ENCODE results near the gene NUDT22. TPM values are rescaled to one million over a fixed set of nuclear protein-coding genes. Genes with fewer than 3 reads are reported as not detected.

NUDT22 gene
- total and polyA plus RNA-seq, 2 donors (not counting 1 experiment from before 2014, with no cell fraction given): 104 to 139 TPM

GRCh38 chr11:64203421-64204079 is 22.5 kb upstream of the NUDT22 start:
- Histone ChIP-seq H3K4me1 (ENCODE audit: control insufficient read depth in 2 of 2, insufficient read depth in 2 of 2, low read length in 2 of 2) (peaks cover 29 to 38% of the 10 kb centered on the region in 2 donors), H3K4me3 (ENCODE audit: control extremely low read depth in 1 of 5, extremely low read depth in 1 of 5, insufficient read depth in 1 of 5, low read depth in 2 of 5, low read length in 4 of 5) (no peak overlapping the region), H3K9ac (ENCODE audit: low read length) (no peak overlapping the region), H3K79me2 (ENCODE audit: control insufficient read depth, insufficient read depth, low read length) (peaks cover 24% of the 10 kb centered on the region), H3K27ac (ENCODE audit: low read length in 2 of 2) (no peak overlapping the region), H3K9me3 (ENCODE audit: control extremely low read depth in 1 of 3, control insufficient read depth in 2 of 3, insufficient read depth in 1 of 3, low read length in 2 of 3) (no peaks in the 10 kb centered on the region), H3K36me3 (replicated peaks in 1 of 2; ENCODE audit: control extremely low read depth in 1 of 2, control insufficient read depth in 1 of 2, extremely low read depth in 1 of 2, insufficient read depth in 2 of 2, low read length in 1 of 2) (peaks cover 0 to 44% of the 10 kb centered on the region in 2 experiments), H3K4me2 (replicated peaks; ENCODE audit: low read depth, low read length, poor library complexity, severe bottlenecking) (no peak overlapping the region), H2AFZ (ENCODE audit: insufficient read depth, low read depth, low read length, poor library complexity, severe bottlenecking) (no peak overlapping the region), H4K20me1 (ENCODE audit: control insufficient read depth, insufficient read depth, low read length, poor library complexity, severe bottlenecking) (peaks cover 9% of the 10 kb centered on the region), H3K27me3 (replicated peaks in 1 of 4; ENCODE audit: control extremely low read depth in 1 of 4, control insufficient read depth in 3 of 4, insufficient read depth in 4 of 4, low read length in 3 of 4) (no peaks in the 10 kb centered on the region)
- CTCF ChIA-PET: interaction anchor here (1.2 to 10.3 kb wide), 19 partner anchors 8 to 451 kb away, joined by 4 to 243 read pairs (median 11); partner anchors contain the start of genes CATSPERZ, DNAJC4, ESRRA and NUDT22
- H3K27ac Mint-ChIP-seq: no peak overlapping the region
- intact Hi-C loops (cut with micrococcal nuclease): loop anchor here (1.0 to 10.0 kb wide), 3 partner anchors 66 to 451 kb away; no protein-coding TSS in a partner anchor
- no peaks in the 10 kb centered on the region for H3K27me3 Mint-ChIP-seq
- H3K4me3 Mint-ChIP-seq: no peak overlapping the region
- peaks cover 36% of the 10 kb centered on the region for H3K4me1 Mint-ChIP-seq
- POLR2A ChIA-PET: interaction anchor here (0.7 to 4.8 kb wide), 3 partner anchors 22 to 101 kb away, joined by 6 to 78 read pairs (median 21); partner anchors contain the start of genes ESRRA, NUDT22 and TRPT1
- TF ChIP-seq EZH2 (IDR thresholded peaks at IDR 0.05; ENCODE audit: borderline replicate concordance, insufficient read depth, low read depth, low read length, poor library complexity, severe bottlenecking): no peak
- TF ChIP-seq CTCF (IDR thresholded peaks at IDR 0.05): no peak
- no peaks in the 10 kb centered on the region for H3K9me3 Mint-ChIP-seq (ENCODE audit: insufficient read depth)
- 97% methylated on average over 24 of the region's 27 CpGs for WGBS (ENCODE audit: insufficient coverage)
- DNase-seq (no peak), ATAC-seq (ENCODE audit: low read depth) (no peak)

- H3K9ac ChIP-seq (ENCODE audit: low read length): no peak overlapping the region
- H3K79me2 ChIP-seq (ENCODE audit: control insufficient read depth, insufficient read depth, low read length): peaks cover 29% of the 10 kb centered on the region
- no peak overlapping the region for H2AFZ ChIP-seq (ENCODE audit: insufficient read depth, low read depth, low read length, poor library complexity, severe bottlenecking)
- H3K4me3 ChIP-seq (ENCODE audit: control extremely low read depth in 1 of 5, extremely low read depth in 1 of 5, insufficient read depth in 1 of 5, low read depth in 2 of 5, low read length in 4 of 5): no peak overlapping the region
- POLR2A ChIA-PET: interaction anchor here (0.7 to 4.8 kb wide), 9 partner anchors 22 to 449 kb away, joined by 3 to 78 read pairs (median 6); partner anchors contain the start of genes ESRRA, FKBP2, NUDT22 and PPP1R14B
- H3K27ac ChIP-seq (ENCODE audit: low read length in 2 of 2): no peak overlapping the region
- CTCF ChIA-PET: interaction anchor here (0.6 to 10.3 kb wide), 38 partner anchors 9 to 450 kb away, joined by 3 to 243 read pairs (median 6); partner anchors contain the start of genes BAD, CATSPERZ, DNAJC4 and ESRRA
- peaks cover 14% of the 10 kb centered on the region for H4K20me1 ChIP-seq (ENCODE audit: control insufficient read depth, insufficient read depth, low read length, poor library complexity, severe bottlenecking)
- H3K4me1 Mint-ChIP-seq: peaks cover 41% of the 10 kb centered on the region
- H3K9me3 Mint-ChIP-seq (ENCODE audit: insufficient read depth): no peaks in the 10 kb centered on the region
- ATAC-seq (ENCODE audit: low read depth): no peak
- DNase-seq: no peak
- intact Hi-C loops (cut with micrococcal nuclease): loop anchor here (1.0 to 10.0 kb wide), 3 partner anchors 65 to 451 kb away; no protein-coding TSS in a partner anchor
- H3K9me3 ChIP-seq (ENCODE audit: control extremely low read depth in 1 of 3, control insufficient read depth in 2 of 3, insufficient read depth in 1 of 3, low read length in 2 of 3): no peaks in the 10 kb centered on the region
- H3K27me3 ChIP-seq (replicated peaks in 1 of 4; ENCODE audit: control extremely low read depth in 1 of 4, control insufficient read depth in 3 of 4, insufficient read depth in 4 of 4, low read length in 3 of 4): no peaks in the 10 kb centered on the region
- peaks cover 30 to 43% of the 10 kb centered on the region in 2 donors for H3K4me1 ChIP-seq (ENCODE audit: control insufficient read depth in 2 of 2, insufficient read depth in 2 of 2, low read length in 2 of 2)
- no peaks in the 10 kb centered on the region for H3K27me3 Mint-ChIP-seq
- peaks cover 0 to 47% of the 10 kb centered on the region in 2 experiments for H3K36me3 ChIP-seq (replicated peaks in 1 of 2; ENCODE audit: control extremely low read depth in 1 of 2, control insufficient read depth in 1 of 2, extremely low read depth in 1 of 2, insufficient read depth in 2 of 2, low read length in 1 of 2)
- H3K4me2 ChIP-seq (replicated peaks; ENCODE audit: low read depth, low read length, poor library complexity, severe bottlenecking): no peak overlapping the region
- WGBS (ENCODE audit: insufficient coverage): 97% methylated on average over 6 of the region's 16 CpGs
- H3K4me3 Mint-ChIP-seq: no peak overlapping the region
- peak overlapping the region; percentile 26 for H3K27ac Mint-ChIP-seq
- no peak for TF ChIP-seq EZH2 (IDR thresholded peaks at IDR 0.05; ENCODE audit: borderline replicate concordance, insufficient read depth, low read depth, low read length, poor library complexity, severe bottlenecking)
- no peak for TF ChIP-seq CTCF (IDR thresholded peaks at IDR 0.05)
Observed at GRCh38 chr11:64204080-64204440, 22.0 kb upstream of the NUDT22 start.
